NB4 (cell line): ENCODE data around the gene ZCCHC9.
"Not testable (repeated sequence)": the region's sequence is repeated elsewhere in the genome, so short reads cannot be mapped to it uniquely, and the experiment has no call there.

Experiments
- POLR2A ChIP-seq: IDR thresholded peaks from 2 replicates; pipeline ENCODE4 v1.6.1; 2011; ENCODE audit warnings: mild to moderate bottlenecking; ENCODE audit not compliant: insufficient read length; ENCODE audit errors: extremely low read depth
- TF ChIP-seq, protein P1 (sequence below): IDR thresholded peaks from one replicate; pipeline ENCODE4 v1.5.1; 2012; ENCODE audit warnings: low read depth, low read length
- TF ChIP-seq, protein P2 (sequence below): IDR thresholded peaks from 2 replicates; pipeline ENCODE4 v1.6.1; 2011; ENCODE audit warnings: low read depth, low read length

DNA sequence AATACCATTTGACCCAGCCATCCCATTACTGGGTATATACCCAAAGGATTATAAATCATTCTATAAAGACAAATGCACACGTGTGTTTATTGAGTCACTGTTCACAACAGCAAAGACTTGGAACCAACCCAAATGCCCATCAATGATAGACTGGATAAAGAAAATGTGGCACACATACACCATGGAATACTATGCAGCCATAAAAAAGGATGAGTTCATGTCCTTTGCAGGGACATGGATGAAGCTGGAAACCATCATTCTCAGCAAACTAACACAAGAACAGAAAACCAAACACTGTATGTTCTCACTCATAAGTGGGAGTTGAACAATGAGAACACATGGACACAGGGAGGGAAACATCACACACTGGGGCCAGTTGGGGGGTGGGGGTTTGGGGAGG lies 38.6 kb upstream of the ZCCHC9 start:
- TF ChIP-seq, protein P1, sequence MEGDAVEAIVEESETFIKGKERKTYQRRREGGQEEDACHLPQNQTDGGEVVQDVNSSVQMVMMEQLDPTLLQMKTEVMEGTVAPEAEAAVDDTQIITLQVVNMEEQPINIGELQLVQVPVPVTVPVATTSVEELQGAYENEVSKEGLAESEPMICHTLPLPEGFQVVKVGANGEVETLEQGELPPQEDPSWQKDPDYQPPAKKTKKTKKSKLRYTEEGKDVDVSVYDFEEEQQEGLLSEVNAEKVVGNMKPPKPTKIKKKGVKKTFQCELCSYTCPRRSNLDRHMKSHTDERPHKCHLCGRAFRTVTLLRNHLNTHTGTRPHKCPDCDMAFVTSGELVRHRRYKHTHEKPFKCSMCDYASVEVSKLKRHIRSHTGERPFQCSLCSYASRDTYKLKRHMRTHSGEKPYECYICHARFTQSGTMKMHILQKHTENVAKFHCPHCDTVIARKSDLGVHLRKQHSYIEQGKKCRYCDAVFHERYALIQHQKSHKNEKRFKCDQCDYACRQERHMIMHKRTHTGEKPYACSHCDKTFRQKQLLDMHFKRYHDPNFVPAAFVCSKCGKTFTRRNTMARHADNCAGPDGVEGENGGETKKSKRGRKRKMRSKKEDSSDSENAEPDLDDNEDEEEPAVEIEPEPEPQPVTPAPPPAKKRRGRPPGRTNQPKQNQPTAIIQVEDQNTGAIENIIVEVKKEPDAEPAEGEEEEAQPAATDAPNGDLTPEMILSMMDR: not testable (repeated sequence)
- TF ChIP-seq POLR2A: not testable (repeated sequence)
- TF ChIP-seq, protein P2, sequence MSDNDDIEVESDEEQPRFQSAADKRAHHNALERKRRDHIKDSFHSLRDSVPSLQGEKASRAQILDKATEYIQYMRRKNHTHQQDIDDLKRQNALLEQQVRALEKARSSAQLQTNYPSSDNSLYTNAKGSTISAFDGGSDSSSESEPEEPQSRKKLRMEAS: not testable (repeated sequence)
